GM13977 (cell line): ENCODE data around the gene BIK.

Source experiments
- DNase-seq: peaks from one replicate; pipeline ENCODE4 v3.0.0; 2012; ENCODE audit warnings: low spot score
- in situ Hi-C: fragments of 300-500 bp; cut with MboI; formaldehyde crosslinking; loops from one replicate; pipeline ENCODE4 v1.12.0; 2022; ENCODE audit warnings: low sequenced_read_pairs, low pct_unique_long_range_greater_than_20kb, mixed read lengths, inconsistent platforms; ENCODE audit not compliant: unreplicated experiment
- TF ChIP-seq, protein P1 (sequence below): IDR thresholded peaks from 2 replicates; pipeline ENCODE4 v1.5.1; 2012; ENCODE audit warnings: mild to moderate bottlenecking, control low read depth; ENCODE audit not compliant: insufficient read depth; ENCODE audit errors: extremely low read depth, missing control alignments

The BIK gene

DNA sequence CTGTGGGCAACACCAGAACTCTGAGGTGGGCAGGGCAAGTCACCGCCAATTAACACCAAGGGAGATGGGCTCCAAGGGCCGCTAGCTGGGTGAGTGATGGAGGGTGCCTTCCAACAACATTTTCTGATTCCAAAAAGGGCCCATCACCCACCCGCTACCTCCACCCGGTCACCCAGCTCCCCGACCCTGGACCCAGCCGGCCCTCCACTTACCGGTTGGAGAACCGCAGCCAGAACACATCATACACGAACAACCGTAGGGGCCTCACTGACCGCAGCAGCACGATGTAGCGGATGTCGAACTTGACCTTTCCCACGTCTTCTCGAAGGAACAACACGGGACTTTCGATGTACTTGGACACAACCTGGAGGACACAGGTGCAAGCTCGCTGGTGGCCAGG is 61.6 kb downstream of the BIK start:
- in situ Hi-C loops, result no loop called here
- TF ChIP-seq, protein P1, sequence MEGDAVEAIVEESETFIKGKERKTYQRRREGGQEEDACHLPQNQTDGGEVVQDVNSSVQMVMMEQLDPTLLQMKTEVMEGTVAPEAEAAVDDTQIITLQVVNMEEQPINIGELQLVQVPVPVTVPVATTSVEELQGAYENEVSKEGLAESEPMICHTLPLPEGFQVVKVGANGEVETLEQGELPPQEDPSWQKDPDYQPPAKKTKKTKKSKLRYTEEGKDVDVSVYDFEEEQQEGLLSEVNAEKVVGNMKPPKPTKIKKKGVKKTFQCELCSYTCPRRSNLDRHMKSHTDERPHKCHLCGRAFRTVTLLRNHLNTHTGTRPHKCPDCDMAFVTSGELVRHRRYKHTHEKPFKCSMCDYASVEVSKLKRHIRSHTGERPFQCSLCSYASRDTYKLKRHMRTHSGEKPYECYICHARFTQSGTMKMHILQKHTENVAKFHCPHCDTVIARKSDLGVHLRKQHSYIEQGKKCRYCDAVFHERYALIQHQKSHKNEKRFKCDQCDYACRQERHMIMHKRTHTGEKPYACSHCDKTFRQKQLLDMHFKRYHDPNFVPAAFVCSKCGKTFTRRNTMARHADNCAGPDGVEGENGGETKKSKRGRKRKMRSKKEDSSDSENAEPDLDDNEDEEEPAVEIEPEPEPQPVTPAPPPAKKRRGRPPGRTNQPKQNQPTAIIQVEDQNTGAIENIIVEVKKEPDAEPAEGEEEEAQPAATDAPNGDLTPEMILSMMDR, result no peak
- DNase-seq, result no peak

DNA sequence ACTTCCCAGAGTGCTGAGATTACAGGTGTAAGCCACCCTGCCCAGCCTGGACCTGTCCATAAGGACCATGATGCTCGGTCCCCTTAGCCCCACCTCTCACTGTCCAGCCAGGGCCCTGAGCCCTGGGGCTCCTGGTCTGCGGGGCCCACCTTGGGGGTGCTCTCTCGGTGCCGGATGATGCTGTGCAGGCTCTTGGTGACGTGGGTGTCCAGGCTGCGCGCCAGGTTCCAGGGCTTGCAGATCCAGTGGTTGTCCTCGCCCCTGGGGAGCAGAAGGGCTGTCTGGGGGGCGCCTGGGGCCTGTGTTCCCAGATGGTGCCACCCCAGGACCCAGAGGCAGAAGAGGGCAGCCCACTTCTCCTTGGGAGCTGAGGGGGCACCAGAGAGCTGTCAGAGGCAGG is 63.0 kb downstream of the BIK start:
- TF ChIP-seq, protein P1, result no peak
- in situ Hi-C loops, result no loop called here
- DNase-seq, result no peak

DNA sequence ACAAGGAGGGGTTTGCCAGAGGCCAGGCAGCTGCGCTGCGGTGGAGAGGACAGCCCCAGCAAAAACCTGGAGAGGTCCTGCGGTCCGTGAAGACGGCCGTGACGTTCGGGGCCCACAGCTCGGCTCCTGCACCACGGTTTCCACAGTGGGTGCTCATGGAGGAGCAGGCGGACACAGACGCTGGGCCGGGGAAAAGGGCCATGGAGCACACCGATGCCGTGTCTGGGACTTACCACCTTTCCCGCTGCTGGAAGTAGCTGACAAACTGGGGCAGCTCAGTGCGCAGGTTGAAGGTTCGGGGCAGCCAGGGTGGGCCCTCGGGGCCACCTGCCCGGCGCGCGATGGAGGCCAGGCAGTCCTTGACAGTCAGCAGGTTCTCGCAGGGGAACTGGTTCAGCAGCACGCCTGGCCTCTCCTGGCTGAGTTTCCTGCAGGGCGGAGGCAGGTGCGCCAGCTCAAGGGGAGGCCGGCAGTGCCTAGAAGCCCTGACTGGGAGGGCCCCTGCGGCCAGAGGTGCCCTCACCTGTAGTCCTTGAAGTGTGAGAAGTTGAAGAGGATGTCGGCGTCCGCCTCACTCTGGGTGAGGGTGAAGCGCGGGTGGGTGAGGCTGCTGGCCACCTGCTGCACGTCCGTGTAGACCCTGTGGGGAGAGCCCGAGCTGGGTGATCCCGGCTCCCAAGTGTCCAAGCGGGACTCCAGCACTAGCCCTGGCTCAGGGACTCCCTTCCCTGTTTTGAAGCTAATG is 63.6 kb downstream of the BIK start:
- TF ChIP-seq, protein P1, result no peak
- in situ Hi-C loops, result no loop called here
- DNase-seq, result no peak

DNA sequence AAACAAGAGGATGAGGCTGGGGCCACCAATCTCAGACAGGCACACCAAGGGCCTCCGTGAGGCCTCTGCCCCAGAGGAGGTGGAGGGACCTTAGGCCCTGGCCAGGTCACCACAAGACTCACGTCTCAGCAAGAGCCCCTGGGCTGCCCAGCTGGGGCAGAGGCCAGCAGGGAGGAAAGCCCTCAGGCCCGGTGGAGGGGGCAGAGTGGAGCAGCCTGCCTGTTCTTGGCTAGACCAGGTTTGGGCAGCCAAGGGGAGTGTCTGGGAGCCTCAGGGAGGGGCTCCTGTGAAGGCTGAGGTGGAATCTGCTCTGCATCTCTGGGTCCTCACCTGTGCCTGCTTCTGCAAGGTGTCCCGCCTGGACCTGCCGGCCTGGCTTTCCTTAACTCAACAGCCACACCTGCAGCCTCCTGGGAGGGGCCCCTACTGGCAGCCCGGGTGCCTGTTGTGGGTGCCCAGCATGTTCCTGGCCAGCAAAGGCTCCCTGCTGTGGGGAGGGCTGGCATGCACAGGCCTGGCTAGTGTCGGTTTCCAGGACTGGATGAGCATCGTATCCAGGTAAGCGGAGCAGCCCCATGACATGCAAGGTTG is 64.5 kb downstream of the BIK start:
- no peak for DNase-seq
- in situ Hi-C loops, result no loop called here
- TF ChIP-seq, protein P1, result no peak

DNA sequence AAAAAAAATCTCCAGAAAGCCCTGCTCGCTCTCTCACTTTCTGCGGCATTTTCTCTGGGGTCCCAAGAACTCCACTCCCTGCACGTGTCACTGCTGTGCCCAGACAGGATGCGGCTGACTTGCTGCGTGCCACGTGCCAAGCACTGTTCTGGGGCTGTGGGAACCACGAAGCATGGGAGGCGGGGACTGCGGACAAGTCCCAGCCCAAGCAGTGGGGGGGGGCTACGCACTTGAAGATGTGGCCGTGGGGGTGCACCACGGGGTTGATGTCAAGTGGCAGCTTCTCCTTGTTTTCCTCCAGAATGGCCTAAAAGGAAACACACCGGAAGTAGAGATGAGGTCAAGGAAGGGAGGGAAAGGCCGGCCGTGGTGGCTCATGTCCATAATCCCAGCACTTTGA is 65.5 kb downstream of the BIK start:
- in situ Hi-C loops, result no loop called here
- DNase-seq, result no peak
- TF ChIP-seq, protein P1, result no peak

DNA sequence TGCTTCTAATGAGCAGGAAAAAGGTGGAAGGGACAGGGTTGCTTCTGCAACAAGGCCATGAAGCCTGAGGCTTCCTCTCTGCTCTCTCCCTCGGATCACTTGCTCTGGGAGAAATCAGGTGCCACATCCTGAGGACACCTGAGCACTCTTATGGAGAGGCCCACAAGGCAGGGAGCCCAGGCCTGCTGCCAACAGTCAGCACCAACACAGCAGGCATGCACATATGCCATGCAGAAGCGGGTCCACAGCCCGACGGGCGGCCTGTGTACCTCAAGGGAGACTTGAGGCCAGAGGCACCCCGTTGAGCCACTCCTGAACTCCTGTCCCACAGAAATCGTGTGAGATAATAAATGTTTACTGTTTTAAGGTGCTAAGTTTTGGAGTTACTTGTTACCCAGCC is 66.9 kb downstream of the BIK start:
- no peak for DNase-seq
- in situ Hi-C loops, result no loop called here
- TF ChIP-seq, protein P1, result no peak
